Testis (tissue), 3 donors: ENCODE data around the gene SLC28A1. TPM values are rescaled to one million over a fixed set of nuclear protein-coding genes. Genes with fewer than 3 reads are reported as not detected.

Experiments used
- DNase-seq: peaks from one replicate; pipeline ENCODE4 v3.0.0-alpha.2; 2019
- H3K27ac ChIP-seq, 2 donors: fragments of 200-600 bp; sonication (generic); one replicate each; pipeline ENCODE4 v1.5.1; 2019
- H3K27me3 ChIP-seq: fragments of 200-600 bp; sonication (generic); one replicate; pipeline ENCODE4 v1.5.1; 2019
- H3K36me3 ChIP-seq: fragments of 200-600 bp; sonication (generic); one replicate; pipeline ENCODE4 v1.5.1; 2017; ENCODE audit warnings: low read depth; ENCODE audit errors: missing control alignments
- H3K4me1 ChIP-seq: fragments of 200-600 bp; sonication (generic); one replicate; pipeline ENCODE4 v1.5.1; 2019
- H3K4me3 ChIP-seq, 2 donors: fragments of 200-600 bp; sonication (generic); one replicate each; pipeline ENCODE4 v1.5.1; 2017 to 2019
- H3K9me3 ChIP-seq: fragments of 200-600 bp; sonication (generic); one replicate; pipeline ENCODE4 v1.5.1; 2017
- CTCF ChIP-seq, 3 experiments: fragments of 450-650 bp in 2 of 3; fragments of 200-600 bp in 1 of 3; sonication (generic) in 1 of 3; IDR thresholded peaks; one replicate each; pipeline ENCODE4 v1.5.1; 2016 to 2019; ENCODE audit warnings: antibody characterized with exemption in 3 of 3, mild to moderate bottlenecking in 2 of 3, moderate library complexity in 1 of 3
- POLR2A ChIP-seq: fragments of 450-650 bp; IDR thresholded peaks from one replicate; pipeline ENCODE4 v1.6.1; 2017; ENCODE audit warnings: antibody characterized with exemption, mild to moderate bottlenecking, moderate library complexity
- WGBS, 2 donors: methylation state at CpG; one replicate each; pipeline ENCODE4 v1.1.5; 2018; 5-methylcytosine and 5-hydroxymethylcytosine counted together
- intact Hi-C: fragments of 100-400 bp; cut with DNase I; formaldehyde crosslinking; loops from one replicate; pipeline ENCODE4 v1.15.1; 2023; ENCODE audit warnings: low total_unique reads
- polyA plus RNA-seq: library from polyadenylated mRNA; stranded (reverse); fragments of 350-450 nt; fragmentation: Illumina TruSeq; extraction: RNeasy Lipid Tissue Mini Kit (QIAGEN cat#74804); gene quantifications from one replicate; pipeline ENCODE4 v1.2.3, GENCODE V29; 2014; ENCODE audit warnings: low read depth, low replicate concordance; ENCODE audit not compliant: insufficient read depth
- total RNA-seq, 2 donors: library from RNA; depleted of rRNA; stranded (reverse); fragments of >200 nt; gene quantifications; one replicate each; pipeline ENCODE4 v1.2.3, GENCODE V29; 2016

The SLC28A1 gene
- total and polyA plus RNA-seq, 3 donors from 2014 or later: 0.26 to 0.31 (median 0.31) TPM

GRCh38 chr15:84892786-84893307, 8.4 kb downstream of the SLC28A1 start:
- H3K9me3 ChIP-seq: no peaks in the 10 kb centered on the region
- WGBS, 2 donors: 93 to 95% methylated on average over 7 to 10 of the region's 10 CpGs
- no peak overlapping the region for H3K4me3 ChIP-seq
- no peak for DNase-seq
- H3K36me3 ChIP-seq: no peaks in the 10 kb centered on the region
- TF ChIP-seq POLR2A (no peak), CTCF (IDR thresholded peaks at IDR 0.05) (no peak)
- no peaks in the 10 kb centered on the region for H3K27me3 ChIP-seq
- intact Hi-C loops: no loop called here
- H3K27ac ChIP-seq: no peak overlapping the region
- peaks cover 7% of the 10 kb centered on the region for H3K4me1 ChIP-seq

GRCh38 chr15:84893607-84894006, 9.1 kb downstream of the SLC28A1 start:
- Histone ChIP-seq H3K9me3 (no peaks in the 10 kb centered on the region), H3K27me3 (no peaks in the 10 kb centered on the region), H3K36me3 (no peaks in the 10 kb centered on the region), H3K4me3 (no peak overlapping the region), H3K4me1 (peaks cover 7% of the 10 kb centered on the region), H3K27ac (no peak overlapping the region)
- TF ChIP-seq CTCF (IDR thresholded peaks at IDR 0.05) (no peak), POLR2A (no peak)
- 86 to 88% methylated on average over 9 to 10 of the region's 10 CpGs for WGBS, 2 donors
- intact Hi-C loops: no loop called here
- DNase-seq: no peak

- no peak for DNase-seq
- TF ChIP-seq POLR2A (no peak), CTCF (IDR thresholded peaks at IDR 0.05) (no peak)
- 93 to 96% methylated on average over 7 to 12 of the region's 12 CpGs for WGBS, 2 donors
- Histone ChIP-seq H3K27me3 (no peaks in the 10 kb centered on the region), H3K9me3 (no peaks in the 10 kb centered on the region), H3K4me1 (peaks cover 7% of the 10 kb centered on the region), H3K4me3 (no peak overlapping the region), H3K36me3 (no peaks in the 10 kb centered on the region), H3K27ac (no peak overlapping the region)
- intact Hi-C loops: no loop called here
These were observed 10.4 kb downstream of the SLC28A1 start for GRCh38 chr15:84894736-84895425.

GRCh38 chr15:84898761-84899160, 14.3 kb downstream of the SLC28A1 start:
- Histone ChIP-seq H3K4me1 (no peaks in the 10 kb centered on the region), H3K4me3 (no peak overlapping the region), H3K36me3 (no peaks in the 10 kb centered on the region), H3K9me3 (no peaks in the 10 kb centered on the region), H3K27me3 (no peaks in the 10 kb centered on the region), H3K27ac (no peak overlapping the region)
- intact Hi-C loops: no loop called here
- DNase-seq: no peak
- 76 to 80% methylated on average over 4 of the region's 4 CpGs for WGBS, 2 donors
- TF ChIP-seq CTCF (IDR thresholded peaks at IDR 0.05) (no peak), POLR2A (no peak)

GRCh38 chr15:84899750-84900149, 15.3 kb downstream of the SLC28A1 start:
- intact Hi-C loops: no loop called here
- Histone ChIP-seq H3K9me3 (no peaks in the 10 kb centered on the region), H3K27ac (no peak overlapping the region), H3K36me3 (no peaks in the 10 kb centered on the region), H3K27me3 (no peaks in the 10 kb centered on the region), H3K4me3 (no peak overlapping the region), H3K4me1 (no peaks in the 10 kb centered on the region)
- no peak for TF ChIP-seq CTCF (IDR thresholded peaks at IDR 0.05)
- TF ChIP-seq POLR2A: no peak
- WGBS, 2 donors: 93 to 94% methylated on average over 7 of the region's 7 CpGs
- DNase-seq: no peak
